SK-N-MC (cell line): ENCODE measurements around the gene SPHK2.

ENCODE experiments used
- EZH2 ChIP-seq: fragments of 200-600 bp; sonication (generic); IDR thresholded peaks from one replicate; pipeline ENCODE4 v1.6.1; 2017; ENCODE audit warnings: antibody characterized with exemption
- FOXP2 ChIP-seq: optimal IDR thresholded peaks from 2 replicates; pipeline ENCODE3; 2011; ENCODE audit warnings: mild to moderate bottlenecking, moderate library complexity; ENCODE audit not compliant: insufficient read depth; ENCODE audit errors: extremely low read length, control extremely low read depth
- POLR2AphosphoS5 ChIP-seq: IDR thresholded peaks from 2 replicates; pipeline ENCODE4 v1.6.1; 2012; ENCODE audit warnings: mild to moderate bottlenecking, low read depth, low read length, borderline replicate concordance

DNA sequence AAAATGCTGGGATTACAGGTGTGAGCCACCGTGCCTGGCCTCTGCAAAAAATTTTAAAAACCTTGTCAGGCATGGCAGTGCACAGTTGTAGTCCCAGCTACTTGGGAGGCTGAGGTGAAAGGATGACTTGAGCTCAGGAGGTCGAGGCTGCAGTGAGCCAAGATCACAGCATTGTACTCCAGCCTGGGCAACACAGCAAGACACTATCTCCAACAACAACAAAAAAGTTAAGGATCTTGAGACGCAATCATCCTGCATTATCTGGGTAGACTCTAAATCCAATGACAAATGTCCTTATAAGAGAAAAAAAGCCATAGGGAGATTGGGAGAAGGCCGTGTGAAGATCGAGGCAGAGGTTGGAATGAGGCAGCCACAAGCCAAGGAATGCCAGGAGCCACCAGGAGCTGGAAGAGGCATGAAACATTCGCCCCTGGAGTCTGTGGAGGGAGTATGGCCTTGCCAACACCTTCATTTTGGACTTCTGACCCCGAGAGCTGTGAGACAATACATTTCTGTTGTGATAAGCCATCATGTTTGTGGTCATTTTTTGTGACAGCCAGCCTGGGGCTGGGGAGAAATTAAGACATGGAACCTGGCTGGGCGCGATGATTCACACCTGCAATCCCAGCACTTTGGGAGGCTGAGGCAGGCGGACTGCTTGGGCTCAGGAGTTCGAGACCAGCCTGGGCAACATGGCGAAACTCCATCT lies 31.8 kb downstream of the SPHK2 start:
- no peak for TF ChIP-seq POLR2AphosphoS5
- no peak for TF ChIP-seq EZH2
- no peak for TF ChIP-seq FOXP2
